Effector CD8-positive, alpha-beta T cell (primary cell): ENCODE data around the gene SHBG.
"Not testable (repeated sequence)": the region's sequence is repeated elsewhere in the genome, so short reads cannot be mapped to it uniquely, and the experiment has no call there.

Experiments used
- DNase-seq: peaks from one replicate; lab custom pipeline; 2025; lab: John Stamatoyannopoulos, UW

SHBG gene

GRCh38 chr17:7612294-7612640 is 17.7 kb upstream of the SHBG start:
- no peak for DNase-seq

GRCh38 chr17:7613769-7614424 is 16.0 kb upstream of the SHBG start:
- DNase-seq: no peak

- peak; percentile 97 for DNase-seq
Measured at GRCh38 chr17:7614425-7615264, 15.3 kb upstream of the SHBG start, which contains the start of gene FXR2. FXR2 (minus strand) TSS chr17:7614897; CDS start chr17:7614532, 365 bp downstream.

GRCh38 chr17:7615265-7615747 is 14.6 kb upstream of the SHBG start:
- DNase-seq: no peak

GRCh38 chr17:7618608-7619007 is 11.3 kb upstream of the SHBG start:
- no peak for DNase-seq

- no peak for DNase-seq
Measured at GRCh38 chr17:7620835-7621234, 9.1 kb upstream of the SHBG start.

GRCh38 chr17:7623661-7624060 is 6.3 kb upstream of the SHBG start:
- DNase-seq: no peak

- not testable (repeated sequence) for DNase-seq
Measured at GRCh38 chr17:7625749-7626148, 4.2 kb upstream of the SHBG start.

- DNase-seq: no peak
Measured at GRCh38 chr17:7626307-7626706, 3.6 kb upstream of the SHBG start.

GRCh38 chr17:7626956-7627249 is 3.0 kb upstream of the SHBG start:
- no peak for DNase-seq

- peak; percentile 85 for DNase-seq
Measured at GRCh38 chr17:7627250-7628121, 2.4 kb upstream of the SHBG start, which contains the start of gene SAT2. SAT2 (minus strand) TSS chr17:7627821; CDS start chr17:7627635, 186 bp downstream.

GRCh38 chr17:7631398-7632380 is 1.8 kb downstream of the SHBG start:
- DNase-seq: no peak

GRCh38 chr17:7632492-7632894 is 2.6 kb downstream of the SHBG start:
- DNase-seq: no peak

GRCh38 chr17:7633093-7633492 is 3.2 kb downstream of the SHBG start:
- no peak for DNase-seq

GRCh38 chr17:7634384-7634783 is 4.4 kb downstream of the SHBG start:
- no peak for DNase-seq

GRCh38 chr17:7636163-7636562 is 6.2 kb downstream of the SHBG start:
- no peak for DNase-seq

GRCh38 chr17:7640783-7641182 is 10.8 kb downstream of the SHBG start:
- no peak for DNase-seq

GRCh38 chr17:7641635-7642034 is 11.7 kb downstream of the SHBG start:
- not testable (repeated sequence) for DNase-seq

GRCh38 chr17:7644775-7645174 is 14.8 kb downstream of the SHBG start:
- no peak for DNase-seq

GRCh38 chr17:7646457-7646856 is 16.5 kb downstream of the SHBG start:
- no peak for DNase-seq

GRCh38 chr17:7647018-7647417 is 17.1 kb downstream of the SHBG start:
- no peak for DNase-seq
